Left renal pelvis (tissue), 4 donors: ENCODE measurements around the gene ECHS1. TPM values are rescaled to one million over a fixed set of nuclear protein-coding genes. Genes with fewer than 3 reads are reported as not detected.
"Not testable (repeated sequence)": the region's sequence is repeated elsewhere in the genome, so short reads cannot be mapped to it uniquely, and the experiment has no call there.

Experiments
- DNase-seq, 4 donors: peaks; one replicate each; pipeline ENCODE4 v3.0.0-alpha.2; 2013; ENCODE audit warnings: low read depth in 4 of 4, low spot score in 3 of 4
- polyA plus RNA-seq, 4 donors: library from polyadenylated mRNA; unstranded; fragments of 120-200 nt; gene quantifications; one replicate each; pipeline ENCODE4 v1.2.1, GENCODE V29; 2013; ENCODE audit not compliant: insufficient read length in 4 of 4

ECHS1 gene
- polyA plus RNA-seq, 4 donors: 63.5 to 150 (median 134) TPM

DNA sequence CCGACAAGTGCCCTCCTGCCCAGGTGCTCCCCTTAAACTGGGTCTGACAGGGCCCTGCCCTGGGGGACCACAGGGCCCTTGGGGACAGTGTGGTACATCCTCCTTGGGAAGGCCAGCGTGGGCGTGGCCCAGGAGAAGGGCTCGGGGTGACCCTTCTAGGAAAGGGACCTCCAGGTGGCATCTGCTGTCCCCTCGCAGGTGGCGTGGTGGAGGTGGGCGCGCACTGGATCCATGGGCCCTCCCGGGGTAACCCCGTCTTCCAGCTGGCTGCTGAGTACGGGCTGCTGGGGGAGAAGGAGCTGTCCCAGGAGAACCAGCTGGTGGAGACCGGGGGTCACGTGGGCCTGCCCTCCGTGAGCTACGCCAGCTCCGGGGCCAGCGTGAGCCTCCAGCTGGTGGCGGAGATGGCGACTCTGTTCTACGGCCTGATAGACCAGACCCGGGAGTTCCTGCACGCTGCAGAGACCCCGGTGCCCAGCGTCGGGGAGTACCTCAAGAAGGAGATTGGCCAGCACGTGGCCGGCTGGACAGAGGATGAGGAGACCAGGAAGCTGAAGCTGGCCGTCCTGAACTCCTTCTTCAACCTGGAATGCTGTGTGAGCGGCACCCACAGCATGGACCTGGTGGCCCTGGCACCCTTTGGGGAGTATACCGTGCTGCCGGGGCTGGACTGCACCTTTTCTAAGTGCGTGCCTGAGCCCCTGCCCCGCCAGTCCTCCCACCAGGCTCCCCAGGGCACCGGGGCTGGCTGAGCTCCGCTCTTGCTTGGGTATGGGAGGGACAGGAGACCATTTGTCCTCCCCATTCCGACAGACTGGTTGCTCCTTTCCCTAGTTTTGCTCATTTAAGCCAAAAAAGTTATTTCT, 6.9 kb upstream of the ECHS1 start:
- no peak for DNase-seq

DNA sequence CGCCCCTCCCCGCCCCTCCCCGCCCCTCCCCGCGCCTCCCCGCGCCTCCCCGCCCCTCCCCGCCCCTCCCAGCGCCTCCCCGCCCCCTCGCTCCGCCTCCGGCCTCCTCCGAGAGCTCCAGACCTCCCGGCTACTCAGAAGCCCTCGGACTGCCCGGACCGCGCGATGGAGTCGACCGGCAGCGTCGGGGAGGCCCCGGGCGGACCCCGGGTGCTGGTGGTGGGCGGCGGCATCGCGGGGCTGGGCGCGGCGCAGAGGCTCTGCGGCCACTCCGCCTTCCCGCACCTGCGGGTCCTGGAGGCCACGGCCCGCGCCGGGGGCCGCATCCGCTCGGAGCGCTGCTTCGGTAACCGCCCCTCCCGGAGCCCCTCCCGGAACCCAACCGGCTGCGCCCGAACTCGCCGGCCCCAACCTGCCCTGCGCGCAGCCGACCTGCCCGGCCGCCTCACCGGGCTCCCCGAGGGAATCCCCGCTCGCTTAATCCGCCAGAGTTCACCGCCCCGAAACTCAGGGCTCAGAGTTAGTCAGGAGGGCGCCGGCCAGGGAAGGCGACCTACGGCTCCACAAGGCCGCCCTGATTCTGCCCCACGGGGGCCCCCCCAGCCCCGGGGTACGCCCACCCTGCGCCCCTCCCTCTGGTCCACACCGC, 6.1 kb upstream of the ECHS1 start, which contains the start of gene PAOX:
Gene PAOX, plus strand, starts transcription at position 111 of the 649 bp plus-strand sequence. Its CDS starts 55 bp downstream, at position 166.
- no peak for DNase-seq

DNA sequence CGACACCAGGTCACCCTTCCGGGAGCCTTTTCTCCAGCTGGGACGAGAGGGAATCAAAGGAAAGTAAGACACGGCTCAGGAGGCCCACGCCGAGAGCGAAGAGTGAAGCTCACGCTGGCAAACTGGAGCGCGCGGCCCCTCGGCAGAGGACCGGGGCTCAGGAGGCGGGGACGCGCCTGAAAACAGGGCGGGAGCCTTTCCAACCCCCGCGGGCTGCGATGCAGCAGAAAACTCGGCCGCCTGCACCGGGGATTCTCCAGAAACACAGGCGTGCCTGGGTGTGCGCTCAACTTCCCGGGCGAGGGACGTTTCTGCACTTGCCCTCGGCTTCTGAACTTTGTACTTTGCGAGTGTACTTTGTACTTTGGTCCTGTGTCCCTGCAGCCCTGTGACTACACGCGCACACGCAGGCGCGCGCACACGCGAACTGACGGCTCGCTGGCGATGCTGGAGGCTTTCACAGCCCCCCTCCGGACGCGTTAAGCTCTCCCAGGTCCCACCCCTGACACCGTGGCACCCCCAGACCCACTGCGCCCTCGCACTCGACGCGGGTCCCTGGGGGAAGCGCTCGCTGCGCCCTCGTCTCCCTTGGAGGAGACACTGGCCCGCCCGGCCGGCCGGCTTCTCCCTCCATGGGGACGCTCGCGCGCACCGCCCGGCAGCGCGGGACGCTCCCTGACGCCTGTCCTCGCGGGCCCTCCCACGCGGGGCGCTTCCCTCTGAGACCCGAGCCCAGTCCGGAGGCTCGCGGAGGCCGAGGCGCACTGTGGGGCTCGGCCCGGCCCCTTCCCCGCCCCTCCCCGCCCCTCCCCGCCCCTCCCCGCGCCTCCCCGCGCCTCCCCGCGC, 5.3 kb upstream of the ECHS1 start:
- DNase-seq: no peak

- no peak for DNase-seq
Observed at GRCh38 chr10:133377818-133378250, 4.7 kb upstream of the ECHS1 start.

DNA sequence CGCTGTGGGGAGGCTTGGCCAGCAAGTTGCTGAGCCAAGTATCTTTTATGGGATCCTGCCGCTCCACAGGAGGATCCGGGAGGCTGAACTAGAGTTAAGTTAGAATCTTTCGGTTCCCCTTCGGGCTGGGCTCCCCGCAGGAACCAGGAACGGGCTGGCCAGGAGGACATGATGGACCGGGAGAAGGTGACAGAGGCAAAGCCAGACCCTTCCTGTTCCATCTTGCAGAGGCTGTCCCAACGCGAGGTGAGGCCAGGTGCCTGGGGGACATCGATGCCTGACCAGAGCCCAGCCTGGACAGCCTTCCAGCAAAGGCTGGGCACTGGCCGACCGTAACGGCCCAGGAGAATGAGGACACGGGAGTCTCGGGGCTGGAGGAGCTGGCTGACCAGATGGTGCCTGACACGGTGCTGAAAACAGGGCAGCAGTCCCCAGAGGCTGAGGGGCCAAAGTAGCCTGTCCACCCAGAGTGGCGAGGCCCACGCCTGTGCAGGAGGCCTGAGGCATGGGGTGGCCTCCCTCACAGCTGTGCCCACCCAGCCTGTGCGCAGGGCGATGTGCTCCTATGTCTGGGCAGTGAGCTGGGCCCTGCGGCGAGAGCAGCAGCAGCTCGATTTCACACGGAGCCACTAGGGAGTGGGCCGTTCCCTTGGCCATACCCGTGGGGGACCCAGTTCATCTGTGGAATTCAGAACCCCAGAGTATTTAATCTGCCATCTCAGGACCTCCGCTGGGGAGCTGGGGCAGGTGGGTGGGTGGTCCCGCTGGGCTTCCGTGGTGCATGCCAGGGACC, 4.1 kb upstream of the ECHS1 start:
- no peak for DNase-seq

DNA sequence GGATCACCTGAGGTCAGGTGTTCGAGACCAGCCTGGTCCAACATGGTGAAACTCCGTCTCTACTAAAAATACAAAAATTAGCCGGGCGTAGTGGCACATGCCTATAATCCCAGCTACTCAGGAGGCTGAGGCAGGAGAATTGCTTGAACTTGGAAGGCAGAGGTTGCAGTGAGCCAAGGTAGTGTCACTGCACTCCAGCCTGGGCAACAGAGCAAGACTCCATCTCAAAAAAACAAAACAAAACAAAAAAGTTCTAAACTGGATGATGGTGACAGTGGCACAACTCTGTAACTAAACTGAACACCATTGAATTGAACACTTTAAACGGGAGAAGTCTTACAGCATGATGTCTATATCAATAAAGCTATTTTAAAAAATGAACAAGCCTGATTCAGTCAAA, 3.0 kb upstream of the ECHS1 start:
- not testable (repeated sequence) for DNase-seq

DNA sequence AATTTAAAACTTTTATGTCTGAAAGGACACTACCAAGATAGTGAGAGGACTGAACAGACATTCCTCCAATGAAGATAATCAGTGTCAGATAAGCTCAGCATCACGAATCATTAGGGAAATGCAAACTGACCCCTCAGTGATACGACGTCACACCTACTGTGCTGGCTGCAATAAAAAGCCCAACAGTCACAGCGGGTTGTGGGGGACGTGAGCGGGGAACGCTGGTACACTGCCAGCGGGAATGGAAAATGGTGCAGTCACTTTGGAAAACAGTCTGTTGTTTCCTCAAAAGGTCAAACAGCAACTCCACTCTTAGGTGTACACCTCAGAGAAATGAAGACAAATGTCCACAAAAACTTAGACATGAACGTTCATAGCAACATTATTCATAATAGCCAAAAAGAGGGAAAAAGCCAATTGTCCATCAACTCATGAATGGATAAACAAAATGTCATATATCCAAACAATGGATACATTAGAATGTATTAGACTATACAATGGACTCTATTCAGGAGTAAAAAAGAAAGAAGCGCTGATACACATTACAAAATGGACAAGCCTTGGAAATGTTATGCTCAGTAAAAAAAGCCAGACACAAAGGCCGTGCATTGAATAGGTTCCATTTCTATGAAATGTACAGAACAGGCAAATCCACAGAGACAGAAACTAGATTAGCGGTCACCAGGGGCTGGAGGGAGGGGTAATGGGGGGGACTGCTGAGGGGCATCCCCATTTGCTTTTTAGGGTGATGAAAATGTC, 2.4 kb upstream of the ECHS1 start:
- no peak for DNase-seq

GRCh38 chr10:133372507-133372906, 647 bp downstream of the ECHS1 start:
- no peak for DNase-seq

DNA sequence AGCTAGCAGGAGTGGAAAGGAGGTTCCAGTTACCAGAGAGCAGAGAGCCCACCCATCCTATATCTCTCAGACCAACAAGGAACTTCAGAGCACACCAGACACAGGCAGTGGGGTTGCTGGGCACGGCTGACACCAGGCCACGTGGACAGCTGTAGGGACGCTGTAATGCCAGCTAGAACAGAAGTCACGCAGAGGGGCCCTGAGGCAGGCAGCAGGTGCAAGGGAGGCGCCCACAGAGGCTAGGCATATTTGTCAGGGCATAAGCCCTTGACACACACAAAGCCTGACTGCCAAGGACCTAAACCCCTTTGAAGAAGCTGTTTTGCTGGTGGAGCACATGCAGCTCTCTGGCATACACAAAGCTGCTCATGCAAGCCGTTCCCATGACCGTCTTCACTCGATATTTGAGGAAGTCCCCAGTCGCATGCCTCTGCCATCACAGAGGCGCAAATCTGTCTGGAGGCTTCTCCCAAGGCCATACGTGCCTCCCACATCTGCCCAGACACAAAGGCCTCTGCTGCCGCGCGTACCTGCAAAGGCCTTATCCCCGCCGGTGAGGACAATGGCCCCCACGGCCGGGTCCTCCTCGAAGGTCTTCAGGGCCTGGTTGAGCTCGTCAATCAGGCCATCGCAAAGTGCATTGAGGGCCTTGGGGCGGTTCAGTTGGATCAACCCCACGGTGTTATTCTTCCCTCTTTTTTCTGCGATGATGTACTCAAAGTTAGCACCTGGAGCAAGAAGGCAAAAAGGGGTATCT, 2.9 kb downstream of the ECHS1 start:
- no peak for DNase-seq

DNA sequence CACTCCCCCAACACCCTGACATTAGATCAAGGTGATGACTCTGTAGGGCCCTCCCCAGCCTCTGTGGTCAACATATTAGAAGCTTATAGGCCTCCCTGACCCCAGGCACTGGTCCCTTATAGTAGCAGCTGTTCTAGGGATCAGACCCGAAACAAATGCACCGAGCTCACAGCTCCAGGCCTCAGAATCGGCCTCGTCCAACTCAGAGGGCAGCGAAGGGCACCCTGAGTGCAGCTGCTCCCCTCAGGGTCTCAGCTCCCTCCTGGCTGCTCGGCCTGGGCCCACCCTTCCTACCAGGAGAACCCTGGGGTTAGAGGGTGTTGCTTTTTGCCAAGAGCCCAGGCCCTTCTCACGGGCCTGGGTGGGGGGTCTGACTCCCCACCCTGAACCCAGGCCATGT, 5.0 kb downstream of the ECHS1 start:
- DNase-seq: no peak

DNA sequence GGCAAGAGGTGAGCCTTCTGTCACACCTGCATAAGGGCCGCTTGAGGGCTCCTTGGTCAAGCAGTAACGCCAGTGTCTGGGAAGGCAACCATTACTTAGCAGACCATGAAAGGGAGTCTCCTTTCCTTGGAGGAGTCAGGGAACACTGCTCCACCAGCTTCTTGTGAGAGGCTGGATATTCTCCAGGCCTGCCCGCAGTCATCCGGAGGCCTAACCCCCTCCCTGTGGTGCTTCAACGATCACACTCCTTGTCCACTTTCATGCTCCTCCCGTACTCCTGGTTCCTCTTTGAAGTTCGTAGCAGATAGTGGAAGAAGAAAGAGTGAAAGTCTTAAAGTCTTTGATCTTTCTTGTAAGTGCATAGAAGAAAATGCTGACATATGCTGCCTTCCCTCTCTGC, 5.7 kb downstream of the ECHS1 start:
- not testable (repeated sequence) for DNase-seq

DNA sequence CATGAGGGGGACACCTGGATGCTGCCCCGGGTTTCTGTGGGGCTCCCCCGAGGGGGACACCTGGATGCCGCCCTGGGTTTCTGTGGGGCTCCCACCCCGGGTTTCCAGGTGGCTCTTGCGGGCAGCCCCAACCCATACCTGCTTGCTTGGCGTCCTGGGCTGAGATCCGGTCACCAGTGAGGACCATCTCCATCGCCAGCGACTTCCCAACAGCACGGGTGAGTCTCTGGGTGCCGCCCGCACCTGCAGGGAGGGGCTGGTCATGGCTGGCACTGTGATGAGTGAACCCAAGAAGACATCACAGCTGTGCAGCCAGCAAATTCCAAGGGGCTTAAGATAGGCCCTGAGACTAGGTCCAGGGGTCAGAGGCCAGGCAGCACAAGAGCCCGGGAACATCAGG, 6.4 kb downstream of the ECHS1 start:
- DNase-seq: no peak

GRCh38 chr10:133366130-133366478, 7.0 kb downstream of the ECHS1 start:
- DNase-seq: no peak

DNA sequence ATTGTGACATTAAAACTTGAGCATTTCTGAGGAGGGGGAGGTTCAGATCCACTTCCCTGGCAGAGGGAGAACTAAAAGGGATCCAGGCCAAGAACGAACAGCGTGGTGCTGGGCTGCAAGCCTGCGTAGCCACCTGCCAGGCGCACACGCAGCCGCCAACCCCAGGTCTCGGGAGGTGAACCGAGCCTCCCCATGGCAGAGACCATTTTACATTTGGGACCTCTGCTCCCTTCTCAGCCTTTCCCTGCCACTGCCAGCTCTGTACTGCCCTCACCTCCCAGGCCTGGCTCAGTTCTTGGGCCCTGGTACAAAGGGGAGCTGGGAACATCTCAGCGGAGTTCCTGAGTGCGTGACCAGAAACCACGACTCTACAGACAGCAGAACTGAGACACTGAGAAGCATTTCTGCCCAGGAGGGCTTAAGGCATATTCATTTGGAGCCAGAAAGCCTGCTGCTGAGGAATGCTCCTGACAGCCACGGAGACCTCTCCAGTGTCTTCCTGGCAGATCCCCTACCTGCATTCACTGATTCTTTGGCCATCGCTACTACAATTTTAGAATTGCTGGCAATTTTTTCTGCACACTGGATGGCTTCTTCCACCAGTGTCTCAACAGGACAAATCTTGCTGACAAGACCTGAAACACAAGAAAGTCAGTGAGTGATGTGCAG, 7.6 kb downstream of the ECHS1 start:
- no peak for DNase-seq

DNA sequence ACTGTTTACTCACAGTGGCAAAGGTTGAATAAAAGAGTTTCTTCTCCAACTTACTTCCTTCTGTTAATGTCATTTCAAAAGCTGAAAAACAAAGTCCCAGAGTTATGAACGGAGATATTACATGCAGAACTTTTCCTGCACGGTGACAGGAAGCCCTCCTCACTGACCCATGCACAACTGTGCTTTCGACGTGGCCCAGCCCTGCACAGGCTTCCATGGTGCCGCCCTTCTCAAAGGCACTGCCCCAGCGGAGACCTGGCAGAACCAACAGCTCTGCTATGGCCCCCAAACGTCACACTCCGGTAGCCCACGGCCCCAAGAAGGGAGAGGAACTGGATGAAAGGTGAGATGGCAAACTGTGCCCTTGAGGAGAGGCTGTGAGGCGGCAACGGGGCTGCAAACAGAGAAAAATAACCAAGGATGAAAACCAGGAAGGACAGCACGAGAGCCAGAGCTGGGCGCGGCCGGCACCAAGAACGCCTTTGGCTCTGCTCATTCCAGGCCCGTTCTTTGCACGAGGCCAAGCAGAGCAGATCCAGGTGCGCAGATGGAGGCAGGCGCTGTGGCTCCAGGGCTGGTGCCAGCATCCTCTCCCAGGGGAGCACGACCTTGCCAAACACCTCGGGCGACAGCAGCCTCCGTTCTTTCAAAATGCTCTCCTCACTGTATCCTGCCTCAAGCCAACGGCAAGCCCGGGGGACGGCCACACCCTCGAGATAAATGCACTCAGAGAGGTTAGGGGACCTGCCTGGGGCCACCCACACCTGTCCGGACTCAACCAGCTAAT, 8.3 kb downstream of the ECHS1 start:
- DNase-seq: no peak

DNA sequence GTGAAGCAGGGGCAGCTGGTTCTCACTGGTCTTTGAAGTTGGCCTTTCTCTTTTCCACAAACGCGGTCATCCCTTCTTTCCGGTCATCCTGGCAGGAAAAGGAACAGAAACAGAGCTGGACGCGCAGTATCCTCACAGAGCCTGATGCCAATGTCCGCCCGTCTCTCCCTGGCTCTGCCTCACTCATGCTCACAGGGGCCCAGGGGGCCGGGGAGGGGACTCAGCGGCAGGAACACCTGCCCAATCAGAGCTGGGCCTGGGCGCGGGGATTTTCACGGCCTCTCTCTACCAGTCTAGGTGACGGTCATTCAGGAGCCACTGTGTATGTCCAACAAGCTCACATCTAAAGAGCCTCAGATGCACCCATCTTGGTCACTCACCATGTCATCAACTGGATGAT, 10.3 kb downstream of the ECHS1 start:
- no peak for DNase-seq

GRCh38 chr10:133361773-133362441, 11.2 kb downstream of the ECHS1 start:
- no peak for DNase-seq
